Right lobe of liver (tissue), 6 donors: ENCODE data around the gene GLCE. TPM values are rescaled to one million over a fixed set of nuclear protein-coding genes. Genes with fewer than 3 reads are reported as not detected.

Source experiments
- ATAC-seq, 4 donors: fragments of 200-7000 bp; cut with Tn5 transposase; one replicate each; pipeline ENCODE4 v1.9.1; 2020; ENCODE audit warnings: mild to moderate bottlenecking in 4 of 4, moderate library complexity in 4 of 4
- DNase-seq, 3 donors: peaks; one replicate each; pipeline ENCODE4 v3.0.0-alpha.2; 2020
- H3K27ac ChIP-seq, 3 donors: fragments of 200-600 bp; one replicate each; pipeline ENCODE4 v1.8.0; 2022
- H3K27me3 ChIP-seq, 2 donors: fragments of 200-600 bp; one replicate each; pipeline ENCODE4 v1.8.0; 2022
- H3K36me3 ChIP-seq, 4 donors: fragments of 200-600 bp; sonication (generic) in 1 of 4; one replicate each; pipeline versions ENCODE4 v1.5.1 to v1.8.0; 2017 to 2022; ENCODE audit warnings: control low read depth in 1 of 4
- H3K4me1 ChIP-seq, 4 donors: fragments of 200-600 bp; sonication (generic) in 1 of 4; one replicate each; pipeline versions ENCODE4 v1.5.1 to v1.8.0; 2017 to 2022; ENCODE audit warnings: control low read depth in 1 of 4
- H3K4me3 ChIP-seq, 3 donors: fragments of 200-600 bp; one replicate each; pipeline ENCODE4 v1.8.0; 2022
- H3K9me3 ChIP-seq, 4 donors: fragments of 200-600 bp; sonication (generic) in 1 of 4; one replicate each; pipeline versions ENCODE4 v1.5.1 to v1.8.0; 2017 to 2022; ENCODE audit warnings: control low read depth in 1 of 4
- CTCF ChIP-seq, 4 donors: fragments of 200-600 bp in 3 of 4; fragments of 450-650 bp in 1 of 4; IDR thresholded peaks; one replicate each; pipeline versions ENCODE4 v1.5.1 to v1.8.0; 2016 to 2022; ENCODE audit warnings: antibody characterized with exemption in 4 of 4, mild to moderate bottlenecking in 2 of 4
- POLR2A ChIP-seq: fragments of 450-650 bp; IDR thresholded peaks from one replicate; pipeline ENCODE4 v1.6.1; 2017; ENCODE audit warnings: antibody characterized with exemption, mild to moderate bottlenecking
- WGBS: methylation state at CpG from one replicate; pipeline ENCODE4 v1.1.6; 2018; ENCODE audit warnings: low coverage, low lambda C conversion rate; ENCODE audit not compliant: insufficient coverage; ENCODE audit errors: missing lambda C conversion rate; 5-methylcytosine and 5-hydroxymethylcytosine counted together
- intact Hi-C, 2 donors: fragments of 100-400 bp; cut with DNase I; formaldehyde crosslinking; loops; one replicate each; pipeline versions ENCODE4 v1.11.2 to v1.14.1; 2022
- total RNA-seq, 6 experiments: library from RNA; depleted of rRNA in 2 of 6; stranded (reverse); fragments of >200 nt in 2 of 6; fragmentation: NEBNext Ultra II Directional in 3 of 6; extraction: Animal tissue kit (Norgen Biotek cat#: 25700) in 3 of 6; gene quantifications; one replicate each; pipeline versions ENCODE4 v1.1.0 to v1.2.4, GENCODE V29; 2016 to 2023
- donor health status: DM: no; HTN: yes; CAD: no.
- donor health status: DM: no; HTN: no; CAD: no.
- donor health status: DM: no; HTN: no; CAD: no.
- donor health status: DM: no; HTN: yes; CAD: no.
- donor health status: DM: no; HTN: yes; CAD: no.

The GLCE gene
- total RNA-seq, 6 experiments from 2014 or later = 8.1 to 23.5 (median 15.4) TPM

DNA sequence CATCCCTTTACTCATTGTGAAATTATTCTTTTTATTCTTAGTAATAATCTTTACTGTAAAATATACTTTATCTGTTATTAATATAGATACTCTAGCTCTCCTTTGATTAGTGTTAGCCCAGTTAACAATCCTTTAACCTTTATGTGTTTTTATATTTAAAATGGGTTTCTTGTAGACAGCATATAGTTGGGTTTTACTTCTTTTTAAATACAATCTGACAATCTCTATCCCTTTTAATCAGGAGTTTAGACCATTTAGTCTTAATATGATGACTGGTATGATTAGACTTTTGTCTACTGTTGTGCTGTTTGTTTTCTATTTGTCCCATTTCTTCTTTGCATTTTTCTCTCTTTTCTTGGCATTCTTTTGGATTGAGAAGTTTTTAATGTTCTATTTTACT, 30.1 kb downstream of the GLCE start:
- no peaks in the 10 kb centered on the region for H3K36me3 ChIP-seq
- ATAC-seq (no peak), DNase-seq (no peak)
- no peaks in the 10 kb centered on the region for H3K27me3 ChIP-seq
- H3K4me3 ChIP-seq = no peak overlapping the region
- H3K9me3 ChIP-seq = no peaks in the 10 kb centered on the region
- intact Hi-C loops = no loop called here
- H3K4me1 ChIP-seq = peaks cover 0 to 21% (median 7%) of the 10 kb centered on the region in 4 donors
- H3K27ac ChIP-seq = no peak overlapping the region
- no peak for TF ChIP-seq POLR2A
- TF ChIP-seq CTCF (IDR thresholded peaks at IDR 0.05) = no peak

DNA sequence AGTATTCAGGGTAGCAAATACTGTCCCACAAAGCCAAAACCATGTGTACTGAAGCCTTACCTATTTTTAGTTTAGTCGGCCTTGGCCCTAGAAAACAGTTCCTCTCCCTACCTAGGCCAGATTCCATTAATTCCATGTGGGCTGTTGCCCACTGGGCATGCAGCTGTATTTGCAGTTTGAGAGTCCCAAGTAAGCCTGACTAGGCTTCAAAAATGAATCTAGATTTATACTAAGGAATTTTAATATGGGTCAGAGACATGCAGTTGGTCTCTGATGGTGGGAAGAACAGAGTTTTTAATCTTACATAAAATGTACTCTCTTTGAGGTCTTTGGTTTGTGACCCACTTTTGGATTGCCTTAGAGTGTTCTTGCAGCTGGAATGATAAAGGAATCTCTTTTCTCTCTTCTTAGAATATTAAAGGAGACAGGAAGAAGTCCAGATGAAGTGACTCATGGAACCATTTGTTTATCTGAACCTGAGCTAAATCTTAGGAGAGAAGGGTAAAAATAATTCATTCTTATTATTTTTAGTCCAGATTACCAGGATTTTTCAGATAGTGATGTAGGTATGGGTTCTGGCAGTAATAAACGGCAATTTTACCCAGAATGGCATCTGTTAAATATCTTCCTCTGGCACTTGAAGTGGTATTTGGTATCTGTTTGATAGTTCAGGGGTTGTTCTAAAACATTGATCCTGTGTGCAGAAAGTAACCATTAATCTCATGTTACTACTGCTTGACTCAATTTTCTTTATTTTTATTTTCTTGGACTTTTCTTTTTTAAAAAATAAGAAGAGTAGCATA, 33.8 kb downstream of the GLCE start:
- DNase-seq (peak in 1 of 3 donors; percentile 56), ATAC-seq (peak; percentile 41 to 88 (median 66))
- no peaks in the 10 kb centered on the region for H3K9me3 ChIP-seq
- H3K4me1 ChIP-seq = peaks cover 0 to 26% (median 7%) of the 10 kb centered on the region in 4 donors
- no peaks in the 10 kb centered on the region for H3K36me3 ChIP-seq
- peak overlapping the region in 2 of 3 donors; percentile 17 to 56 for H3K27ac ChIP-seq
- H3K27me3 ChIP-seq = no peaks in the 10 kb centered on the region
- H3K4me3 ChIP-seq = no peak overlapping the region
- WGBS = 17% methylated on average over 2 of the region's 2 CpGs
- TF ChIP-seq CTCF (IDR thresholded peaks at IDR 0.05) = no peak
- no peak for TF ChIP-seq POLR2A
- intact Hi-C loops = no loop called here

DNA sequence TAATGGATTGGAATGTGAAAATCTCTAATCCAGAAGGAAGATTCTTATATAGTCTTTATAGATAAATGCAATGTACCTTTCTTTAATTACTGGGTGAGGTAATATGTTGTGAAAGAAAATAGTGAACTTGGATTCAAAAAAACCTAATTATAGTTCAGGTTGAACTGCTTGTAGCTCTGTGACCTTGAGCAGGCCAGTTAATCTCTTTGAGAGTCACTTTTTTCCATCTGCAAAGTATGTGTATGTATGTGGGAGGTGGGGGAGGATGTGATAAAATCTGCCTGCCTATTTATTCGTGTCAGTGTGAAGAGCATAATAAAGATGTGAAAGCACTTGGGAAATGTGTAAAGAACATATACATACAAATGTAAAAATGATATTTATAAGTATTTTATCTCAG, 34.4 kb downstream of the GLCE start:
- H3K4me1 ChIP-seq = peaks cover 0 to 26% (median 7%) of the 10 kb centered on the region in 4 donors
- H3K4me3 ChIP-seq = no peak overlapping the region
- TF ChIP-seq POLR2A (no peak), CTCF (IDR thresholded peaks at IDR 0.05) (no peak)
- no peaks in the 10 kb centered on the region for H3K9me3 ChIP-seq
- no peaks in the 10 kb centered on the region for H3K36me3 ChIP-seq
- DNase-seq (no peak), ATAC-seq (peak in 2 of 4 donors; percentile 48 to 57)
- H3K27ac ChIP-seq = peak overlapping the region in 2 of 3 donors; percentile 17 to 56
- intact Hi-C loops = no loop called here
- WGBS = 4% methylated on average over 1 of the region's 1 CpG
- H3K27me3 ChIP-seq = no peaks in the 10 kb centered on the region

DNA sequence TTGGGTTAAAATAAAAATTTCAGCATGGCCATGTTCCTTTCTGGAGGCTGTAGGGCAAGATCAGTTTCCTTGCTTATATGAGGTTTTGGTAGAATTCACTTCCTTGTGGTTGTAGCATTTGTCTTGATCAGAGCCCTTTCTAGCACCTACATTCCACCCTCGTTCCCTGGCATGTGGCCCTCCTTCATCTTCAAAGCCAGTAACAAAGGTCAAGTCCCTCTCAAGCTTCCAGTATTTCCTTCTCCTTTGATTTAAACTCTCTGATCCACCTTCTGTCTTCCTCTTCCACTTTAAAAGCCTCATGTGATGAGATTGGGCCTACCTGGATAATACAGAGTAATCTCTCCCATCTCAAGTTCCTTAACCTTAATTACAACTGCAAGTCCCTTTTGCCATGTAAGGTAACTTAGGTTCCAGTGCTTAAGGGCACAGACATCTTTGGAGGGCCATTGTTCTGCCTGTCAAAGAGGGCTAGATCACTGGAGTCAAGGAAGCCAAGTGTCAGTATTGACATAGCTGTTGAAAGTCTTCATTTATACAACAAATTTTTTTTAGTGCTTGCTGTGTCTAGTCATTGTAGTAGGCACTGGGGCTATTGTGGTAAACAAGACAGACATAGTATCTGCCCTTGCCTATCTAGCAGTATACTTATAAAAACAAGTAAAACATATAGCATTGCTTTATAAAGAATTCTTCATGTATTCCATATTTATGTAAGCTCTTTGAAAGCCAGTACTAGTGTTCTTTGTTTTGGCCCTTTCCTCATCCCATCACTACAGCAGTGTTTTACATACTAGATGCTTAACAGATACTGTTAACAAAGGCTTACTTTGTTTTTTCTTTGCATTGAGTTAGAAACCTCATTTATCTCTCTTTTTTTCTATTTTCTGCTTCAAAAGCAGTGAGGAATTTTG, 40.7 kb downstream of the GLCE start:
- Histone ChIP-seq H3K4me1 (peaks cover 0 to 6% (median 2%) of the 10 kb centered on the region in 4 donors), H3K27me3 (no peaks in the 10 kb centered on the region), H3K36me3 (no peaks in the 10 kb centered on the region), H3K27ac (no peak overlapping the region), H3K4me3 (no peak overlapping the region), H3K9me3 (no peaks in the 10 kb centered on the region)
- TF ChIP-seq POLR2A = no peak
- intact Hi-C loops = no loop called here
- 43% methylated on average over 1 of the region's 1 CpG for WGBS
- DNase-seq (no peak), ATAC-seq (no peak)

DNA sequence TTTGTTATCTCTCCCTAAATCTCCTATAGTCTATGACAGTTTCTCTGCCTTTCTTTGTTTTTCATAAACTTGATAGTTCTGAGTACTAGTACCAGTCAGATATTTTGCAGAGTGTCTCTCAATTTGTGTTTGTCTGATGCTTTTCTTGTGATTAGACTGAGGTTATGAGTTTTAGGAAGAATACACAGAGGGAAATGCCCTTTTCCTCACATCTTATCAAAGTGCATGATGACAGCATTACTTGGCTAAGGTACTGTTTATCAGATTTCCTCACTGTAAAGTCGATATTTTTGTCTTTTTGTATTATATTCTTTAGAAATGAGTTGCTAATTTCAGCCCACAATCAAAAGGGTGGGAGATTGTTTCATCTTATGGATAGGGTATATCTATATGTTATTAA, 45.6 kb downstream of the GLCE start:
- no peaks in the 10 kb centered on the region for H3K27me3 ChIP-seq
- WGBS = 6% methylated on average over 1 of the region's 1 CpG
- ATAC-seq = peak; percentile 45 to 90 (median 68)

More for the DNA sequence above, 45.6 kb downstream of the GLCE start:
- TF ChIP-seq POLR2A (no peak), CTCF (IDR thresholded peaks at IDR 0.05) (no peak)
- intact Hi-C loops = no loop called here
- H3K27ac ChIP-seq = no peak overlapping the region
- DNase-seq = no peak
- H3K4me1 ChIP-seq = peaks cover 0 to 11% (median 5%) of the 10 kb centered on the region in 4 donors
- no peak overlapping the region for H3K4me3 ChIP-seq
- H3K9me3 ChIP-seq = no peaks in the 10 kb centered on the region
- no peaks in the 10 kb centered on the region for H3K36me3 ChIP-seq
